HG03159 (cell line): ENCODE measurements around the gene SCIMP.
"Not testable (repeated sequence)": the region's sequence is repeated elsewhere in the genome, so short reads cannot be mapped to it uniquely, and the experiment has no call there.

Experiments
- ATAC-seq: cut with Tn5 transposase; IDR thresholded peaks from one replicate; pipeline ENCODE4 v1.9.1; 2021; ENCODE audit warnings: mild to moderate bottlenecking, moderate library complexity; ENCODE audit not compliant: unreplicated experiment

The SCIMP gene

DNA sequence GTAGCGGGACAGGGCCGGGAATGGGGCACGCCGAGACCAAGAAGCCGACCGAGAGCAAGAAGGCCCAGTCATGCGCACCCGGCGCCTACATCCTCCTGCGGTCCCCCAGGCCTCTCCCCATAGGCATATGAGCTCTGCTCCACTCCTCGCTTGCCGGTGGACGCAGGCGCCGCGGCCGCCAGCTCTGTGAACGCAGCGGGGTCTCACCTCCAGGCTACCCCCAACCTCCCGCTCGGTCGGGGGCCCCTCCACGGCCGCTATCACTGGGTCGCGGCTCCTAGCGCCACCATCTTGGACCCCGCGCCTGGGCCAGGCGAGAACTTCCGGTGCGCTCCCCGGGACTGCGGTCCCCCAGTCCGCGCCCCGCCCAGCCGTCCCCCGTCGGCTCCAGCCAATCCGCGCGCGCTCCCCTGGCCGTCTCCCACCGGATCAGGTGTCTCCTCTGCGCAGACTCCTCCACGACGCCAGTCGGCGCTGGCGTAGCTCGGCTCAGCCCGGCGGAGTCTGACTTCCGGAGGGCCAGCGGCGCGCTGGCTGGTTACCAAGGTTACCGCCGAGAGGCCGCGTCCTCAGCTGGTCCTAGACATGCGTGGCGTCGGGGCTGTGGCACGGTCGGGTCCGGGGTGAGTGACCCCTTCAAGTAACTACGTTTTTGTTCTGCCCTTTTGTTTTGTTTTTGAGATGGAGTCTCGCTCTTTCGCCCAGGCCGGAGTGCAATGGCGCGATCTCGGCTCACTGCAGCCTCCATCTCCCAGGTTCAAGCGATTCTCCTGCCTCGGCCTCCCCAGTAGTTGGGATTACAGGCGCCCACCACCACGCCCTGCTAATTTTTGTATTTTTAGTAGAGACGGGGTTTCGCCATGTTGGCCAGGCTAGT, 42.9 kb downstream of the SCIMP start, which contains the start of gene ZNF594:
TSS of gene ZNF594 (minus strand) at position 328 of the 877 bp plus-strand sequence. CDS start 7,612 bp downstream, outside the sequence.
- peak; percentile 95 for ATAC-seq

DNA sequence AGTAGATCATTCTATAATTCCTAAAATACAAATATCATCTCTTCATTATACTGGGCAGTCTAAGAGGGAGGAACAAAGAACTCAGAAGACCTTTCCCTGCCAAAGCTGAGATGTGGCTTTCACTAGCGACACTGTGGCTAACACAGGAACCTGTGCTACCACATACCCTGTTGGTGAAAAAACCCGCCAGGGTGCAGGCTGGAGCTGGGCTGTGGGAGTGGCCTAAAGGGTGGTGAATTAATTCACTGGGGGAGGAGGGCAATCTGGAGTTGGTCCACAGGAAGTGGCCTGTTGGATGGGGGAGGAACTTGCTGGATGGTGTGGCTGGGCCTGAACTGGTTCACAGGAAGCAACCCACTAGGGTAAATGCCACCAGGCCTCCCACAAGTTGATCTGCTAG, 50.4 kb downstream of the SCIMP start:
- ATAC-seq: no peak

DNA sequence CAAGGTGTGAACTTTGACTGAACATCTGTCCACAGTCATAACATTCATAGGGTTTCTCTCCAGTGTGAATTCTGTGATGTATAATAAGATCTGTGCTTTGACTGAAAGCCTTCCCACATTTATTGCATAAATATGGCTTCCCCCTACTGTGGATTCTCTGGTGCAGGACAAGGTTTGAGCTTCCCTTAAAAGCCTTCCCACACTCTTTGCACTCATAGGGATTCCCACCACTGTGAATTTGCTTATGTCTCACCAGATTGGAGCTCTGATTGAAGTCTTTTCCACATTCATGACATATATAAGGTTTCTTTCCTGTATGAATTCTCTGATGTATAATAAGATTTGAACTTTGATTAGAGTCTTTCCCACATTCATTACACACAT, 51.3 kb downstream of the SCIMP start:
- ATAC-seq: no peak

DNA sequence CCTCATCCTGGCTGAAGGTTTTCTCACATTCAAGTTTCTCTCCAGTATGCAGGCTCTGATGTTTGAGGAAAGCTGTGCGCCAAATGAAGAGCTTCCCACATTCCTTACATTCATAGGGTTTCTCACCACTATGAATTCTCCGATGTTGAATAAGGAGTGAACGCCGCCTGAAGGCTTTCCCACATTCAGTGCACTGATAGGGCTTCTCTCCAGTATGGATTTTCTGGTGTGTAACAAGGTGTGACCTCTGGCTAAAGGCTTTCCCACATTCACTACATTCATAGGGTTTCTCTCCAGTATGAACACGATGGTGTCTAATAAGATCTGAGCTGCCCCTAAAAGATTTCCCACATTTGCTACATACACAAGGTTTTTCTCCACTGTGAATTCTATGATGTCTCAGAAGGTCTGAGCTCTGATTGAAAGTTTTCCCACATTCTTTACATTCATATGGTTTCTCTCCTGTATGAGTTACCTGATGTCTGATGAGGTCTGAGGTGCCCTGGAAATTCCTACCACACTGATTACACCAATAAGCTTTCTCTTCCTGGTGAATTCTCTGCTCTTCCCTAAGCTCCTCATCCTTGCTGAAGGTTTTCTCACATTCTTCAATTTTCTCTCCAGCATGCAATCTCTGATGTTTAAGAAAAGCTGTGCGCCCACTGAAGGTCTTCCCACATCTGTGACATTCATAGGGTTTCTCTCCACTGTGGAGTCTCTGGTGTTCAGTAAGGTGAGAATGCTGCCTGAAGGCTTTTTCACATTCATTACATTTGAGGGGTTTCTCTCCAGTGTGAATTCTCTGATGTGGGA, 51.9 kb downstream of the SCIMP start:
- ATAC-seq: no peak

DNA sequence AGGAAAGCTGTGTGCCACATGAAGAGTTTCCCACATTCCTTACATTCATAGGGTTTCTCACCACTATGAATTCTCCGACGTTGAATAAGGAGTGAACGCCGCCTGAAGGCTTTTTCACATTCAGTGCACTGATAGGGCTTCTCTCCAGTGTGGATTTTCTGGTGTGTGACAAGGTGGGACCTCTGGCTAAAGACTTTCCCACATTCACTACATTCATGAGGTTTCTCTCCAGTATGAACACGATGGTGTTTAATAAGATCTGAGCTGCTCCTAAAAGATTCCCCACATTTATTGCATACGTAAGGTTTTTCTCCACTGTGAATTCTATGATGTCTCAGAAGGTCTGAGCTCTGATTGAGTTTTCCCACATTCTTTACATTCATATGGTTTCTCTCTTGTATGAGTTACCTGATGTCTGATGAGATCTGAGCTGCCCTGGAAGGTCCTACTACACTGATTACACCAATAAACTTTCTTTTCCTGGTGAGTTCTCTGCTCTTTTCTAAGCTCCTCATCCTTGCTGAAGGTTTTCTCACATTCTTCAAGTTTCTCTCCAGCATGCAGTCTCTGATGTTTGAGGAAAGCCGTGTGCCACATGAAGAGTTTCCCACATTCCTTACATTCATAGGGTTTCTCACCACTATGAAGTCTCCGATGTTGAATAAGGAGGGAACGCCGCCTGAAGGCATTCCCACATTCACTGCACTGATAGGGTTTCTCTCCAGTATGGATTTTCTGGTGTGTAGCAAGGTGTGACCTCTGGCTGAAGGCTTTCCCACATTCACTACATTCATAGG, 53.0 kb downstream of the SCIMP start:
- ATAC-seq: no peak

DNA sequence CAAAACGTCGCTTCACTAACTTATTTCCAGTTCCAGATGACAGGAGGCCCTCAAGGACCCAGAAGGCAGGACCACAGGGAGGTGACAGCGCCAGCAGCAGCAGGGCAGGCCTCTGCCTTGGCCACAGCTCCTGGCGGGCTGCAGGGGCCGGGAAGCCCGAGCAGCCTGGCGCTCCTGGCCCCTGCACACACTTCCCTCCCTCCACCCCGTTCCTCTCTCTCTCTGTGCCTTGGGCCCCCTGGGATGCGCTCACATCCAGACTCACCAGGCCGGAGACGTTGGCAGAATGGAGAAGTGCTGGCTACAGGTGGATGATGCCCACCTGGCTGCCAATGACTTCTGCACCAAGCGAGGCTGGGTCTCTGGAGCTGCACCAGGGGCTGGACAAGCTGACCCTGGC, 55.7 kb downstream of the SCIMP start:
- ATAC-seq: no peak

DNA sequence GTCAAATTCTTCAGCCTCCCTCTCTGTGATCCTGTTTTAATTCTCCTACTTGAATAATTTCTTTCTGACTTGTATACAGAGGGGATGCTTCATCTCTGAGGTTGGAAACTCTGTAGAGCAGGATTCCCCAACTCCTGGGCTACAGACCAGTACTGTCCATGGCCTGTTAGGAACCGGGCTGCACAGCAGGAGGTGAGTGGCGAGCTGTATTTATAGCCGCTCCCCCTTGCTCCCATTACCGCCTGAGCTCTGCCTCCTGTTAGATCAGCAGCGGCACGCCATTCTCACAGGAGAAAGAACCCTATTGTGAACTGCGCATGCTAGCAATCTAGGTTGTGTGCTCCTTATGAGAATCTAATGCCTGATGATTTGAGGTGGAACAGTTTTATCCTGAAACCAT, 59.6 kb downstream of the SCIMP start:
- not testable (repeated sequence) for ATAC-seq

DNA sequence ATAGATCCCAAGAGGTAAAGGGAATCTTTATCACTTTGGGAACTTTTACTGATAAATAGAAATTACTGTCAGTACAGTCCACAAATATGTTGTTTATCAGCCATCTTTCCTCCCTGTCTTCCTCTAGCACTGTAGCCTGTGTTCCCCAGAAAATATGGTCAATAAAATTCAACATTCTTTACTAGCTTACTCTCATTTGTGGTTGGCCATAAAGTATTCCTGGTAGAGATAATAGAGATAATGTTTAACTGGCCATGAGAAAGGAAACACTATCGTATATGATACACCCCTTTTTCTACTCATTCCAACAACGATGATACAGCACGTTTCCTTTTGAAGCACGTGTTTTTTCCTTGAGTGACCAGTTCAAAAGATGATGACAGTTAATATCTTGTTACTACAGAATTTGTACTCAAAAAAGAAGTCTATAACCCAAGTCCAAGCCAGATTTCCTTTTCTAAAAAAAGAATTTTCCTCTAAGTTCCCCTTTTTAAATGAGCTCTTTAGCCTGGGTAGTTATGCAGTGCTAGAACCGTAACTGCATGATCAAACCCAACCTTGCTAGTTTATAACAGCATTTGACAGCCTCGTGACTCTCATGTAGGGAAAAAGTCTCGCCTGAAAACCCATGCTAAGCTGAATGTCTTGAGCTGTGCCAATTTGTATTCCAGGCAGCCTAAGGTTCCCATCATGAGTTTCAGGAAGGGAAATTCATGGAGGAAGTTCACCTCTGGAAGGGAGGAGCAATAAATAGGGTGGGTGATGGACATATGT, 68.7 kb downstream of the SCIMP start:
- ATAC-seq: not testable (repeated sequence)

DNA sequence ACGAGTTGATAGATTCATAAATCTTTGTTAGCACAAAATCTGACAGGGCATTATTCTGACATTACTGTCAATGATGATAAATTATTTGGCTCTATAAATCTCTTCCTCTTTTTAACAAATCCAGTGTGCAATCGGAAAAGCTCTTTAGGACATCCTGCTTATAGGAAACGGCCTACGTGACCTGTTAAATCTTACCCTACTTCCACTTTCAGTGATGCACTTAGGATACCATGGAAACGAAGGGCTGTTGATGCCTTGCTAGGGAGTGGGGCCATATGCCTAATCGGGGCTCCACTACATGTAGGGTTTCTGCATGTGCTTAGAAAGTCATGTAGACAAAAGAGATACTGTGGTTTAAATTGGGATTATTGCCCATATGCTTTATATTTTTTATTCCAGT, 70.2 kb downstream of the SCIMP start:
- ATAC-seq: no peak

DNA sequence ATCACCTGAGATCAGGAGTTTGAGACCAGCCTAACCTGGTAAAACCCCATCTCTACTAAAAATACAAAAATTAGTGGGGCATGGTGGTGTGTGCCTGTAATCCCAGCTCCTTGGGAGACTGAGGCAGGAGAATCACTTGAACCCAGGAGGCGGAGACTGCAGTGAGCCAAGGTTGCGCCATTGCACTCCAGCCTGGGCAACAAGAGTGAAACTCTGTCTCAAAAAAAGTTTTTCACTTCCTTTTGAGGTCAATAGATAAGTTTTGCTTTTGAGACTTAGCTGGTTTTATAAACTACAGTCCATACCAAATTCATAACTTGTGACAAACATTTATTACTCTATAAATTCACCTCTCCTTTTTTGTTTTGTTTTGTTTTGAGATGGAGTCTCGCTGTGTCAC, 72.9 kb downstream of the SCIMP start:
- not testable (repeated sequence) for ATAC-seq

DNA sequence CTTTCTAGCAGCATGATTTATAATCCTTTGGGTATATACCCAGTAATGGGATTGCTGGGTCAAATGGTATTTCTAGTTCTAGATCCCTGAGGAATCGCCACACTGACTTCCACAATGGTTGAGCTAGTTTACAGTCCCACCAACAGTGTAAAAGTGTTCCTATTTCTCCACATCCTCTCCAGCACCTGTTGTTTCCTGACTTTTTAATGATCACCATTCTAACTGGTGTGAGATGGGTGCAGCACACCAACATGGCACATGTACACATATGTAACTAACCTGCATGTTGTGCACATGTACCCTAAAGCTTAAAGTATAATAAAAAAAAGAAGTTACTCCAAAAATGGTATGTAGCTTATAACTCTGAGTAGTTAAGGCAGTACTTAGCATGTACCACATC, 74.0 kb downstream of the SCIMP start:
- not testable (repeated sequence) for ATAC-seq
